ENCODE measurements around the gene UTF1.

UTF1 gene

GRCh38 chr10:133279326-133280226 is 49.6 kb downstream of the UTF1 start:
- DNase-seq (ENCODE audit: low read depth) = no peak

- DNase-seq (ENCODE audit: low read depth) = no peak
These were observed 50.5 kb downstream of the UTF1 start for GRCh38 chr10:133280391-133281059.

GRCh38 chr10:133281084-133281483 is 51.1 kb downstream of the UTF1 start:
- DNase-seq (ENCODE audit: low read depth) = no peak

Data from activated gamma-delta T cell treated with anti-CD3 and anti-CD28 coated beads, Interleukin-2, amount 50 U/mL, for 16 hours (primary cell).